Left ventricle myocardium inferior (tissue), 1 donor: ENCODE results near the gene ZFAND6. TPM values are rescaled to one million over a fixed set of nuclear protein-coding genes. Genes with fewer than 3 reads are reported as not detected.

Experiments used
- DNase-seq: peaks from one replicate; pipeline ENCODE4 v3.0.0-alpha.2; 2020
- H3K27ac ChIP-seq: fragments of 200-600 bp; replicated peaks from 2 replicates; pipeline ENCODE4 v1.8.0; 2021
- H3K27me3 ChIP-seq: fragments of 200-600 bp; 2 replicates; pipeline ENCODE4 v1.8.0; 2021; ENCODE audit warnings: low read depth
- H3K36me3 ChIP-seq: fragments of 200-600 bp; 2 replicates; pipeline ENCODE4 v1.8.0; 2021
- H3K4me1 ChIP-seq: fragments of 200-600 bp; 2 replicates; pipeline ENCODE4 v1.8.0; 2021
- H3K4me3 ChIP-seq: fragments of 200-600 bp; 2 replicates; pipeline ENCODE4 v1.8.0; 2021; ENCODE audit warnings: mild to moderate bottlenecking, moderate library complexity
- H3K9me3 ChIP-seq: fragments of 200-600 bp; replicated peaks from 2 replicates; pipeline ENCODE4 v1.8.0; 2021
- CTCF ChIP-seq: fragments of 200-600 bp; IDR thresholded peaks from 2 replicates; pipeline ENCODE4 v1.8.0; 2021; ENCODE audit warnings: antibody characterized with exemption, mild to moderate bottlenecking, borderline replicate concordance
- intact Hi-C: fragments of 100-400 bp; cut with micrococcal nuclease; formaldehyde crosslinking; loops from one replicate; pipeline ENCODE4 v1.11.0; 2022
- total RNA-seq: library from RNA; stranded (reverse); fragmentation: NEBNext Ultra II Directional; extraction: Animal tissue kit (Norgen Biotek cat#: 25700); gene quantifications from one replicate; pipeline ENCODE4 v1.2.1, GENCODE V29; 2021
- donor health status: DM: no; HTN: yes; CAD: no; lungs with severe emphysema.

ZFAND6 gene
- total RNA-seq, 1 donor from 2014 or later = 75.0 TPM

- no peaks in the 10 kb centered on the region for H3K36me3 ChIP-seq
- no peak overlapping the region for H3K4me3 ChIP-seq
- DNase-seq = no peak
- TF ChIP-seq CTCF = no peak
- H3K4me1 ChIP-seq = peaks cover 40% of the 10 kb centered on the region
- intact Hi-C loops = no loop called here
- H3K9me3 ChIP-seq = no peaks in the 10 kb centered on the region
- no peak overlapping the region for H3K27ac ChIP-seq
- H3K27me3 ChIP-seq = peaks cover 7% of the 10 kb centered on the region
These were observed 1.4 kb upstream of the ZFAND6 start for GRCh38 chr15:80058044-80058443.

GRCh38 chr15:80059786-80060355 is 395 bp downstream of the ZFAND6 start:
- DNase-seq = no peak
- H3K4me3 ChIP-seq = peak overlapping the region; percentile 93
- no peaks in the 10 kb centered on the region for H3K9me3 ChIP-seq
- intact Hi-C loops = no loop called here
- TF ChIP-seq CTCF = no peak
- peak overlapping the region; percentile 92 for H3K27ac ChIP-seq
- H3K4me1 ChIP-seq = peaks cover 42% of the 10 kb centered on the region
- peaks cover 4% of the 10 kb centered on the region for H3K27me3 ChIP-seq
- no peaks in the 10 kb centered on the region for H3K36me3 ChIP-seq

GRCh38 chr15:80060356-80061006 is 1.0 kb downstream of the ZFAND6 start:
- Histone ChIP-seq H3K4me1 (peaks cover 42% of the 10 kb centered on the region), H3K4me3 (peak overlapping the region; percentile 93), H3K27me3 (no peaks in the 10 kb centered on the region), H3K9me3 (no peaks in the 10 kb centered on the region), H3K27ac (peak overlapping the region; percentile 92), H3K36me3 (no peaks in the 10 kb centered on the region)
- DNase-seq = no peak
- intact Hi-C loops = no loop called here
- TF ChIP-seq CTCF = no peak

GRCh38 chr15:80061582-80061981 is 2.1 kb downstream of the ZFAND6 start:
- H3K27me3 ChIP-seq = no peaks in the 10 kb centered on the region
- no peak for TF ChIP-seq CTCF
- DNase-seq = no peak
- intact Hi-C loops = no loop called here
- H3K4me1 ChIP-seq = peaks cover 45% of the 10 kb centered on the region
- no peak overlapping the region for H3K4me3 ChIP-seq
- no peaks in the 10 kb centered on the region for H3K9me3 ChIP-seq
- no peak overlapping the region for H3K27ac ChIP-seq
- H3K36me3 ChIP-seq = no peaks in the 10 kb centered on the region

- H3K36me3 ChIP-seq = no peaks in the 10 kb centered on the region
- TF ChIP-seq CTCF = no peak
- no peak overlapping the region for H3K4me3 ChIP-seq
- no peak for DNase-seq
- intact Hi-C loops = no loop called here
- no peaks in the 10 kb centered on the region for H3K27me3 ChIP-seq
- H3K27ac ChIP-seq = no peak overlapping the region
- H3K4me1 ChIP-seq = peaks cover 64% of the 10 kb centered on the region
- no peaks in the 10 kb centered on the region for H3K9me3 ChIP-seq
These were observed 7.4 kb downstream of the ZFAND6 start for GRCh38 chr15:80066912-80067311.
